HG03066 (cell line): ENCODE results near the gene ACTR3.
"Not testable (repeated sequence)": the region's sequence is repeated elsewhere in the genome, so short reads cannot be mapped to it uniquely, and the experiment has no call there.

Experiments used
- ATAC-seq: cut with Tn5 transposase; IDR thresholded peaks from one replicate; pipeline ENCODE4 v1.9.1; 2021; ENCODE audit warnings: low read depth; ENCODE audit not compliant: unreplicated experiment

The ACTR3 gene

DNA sequence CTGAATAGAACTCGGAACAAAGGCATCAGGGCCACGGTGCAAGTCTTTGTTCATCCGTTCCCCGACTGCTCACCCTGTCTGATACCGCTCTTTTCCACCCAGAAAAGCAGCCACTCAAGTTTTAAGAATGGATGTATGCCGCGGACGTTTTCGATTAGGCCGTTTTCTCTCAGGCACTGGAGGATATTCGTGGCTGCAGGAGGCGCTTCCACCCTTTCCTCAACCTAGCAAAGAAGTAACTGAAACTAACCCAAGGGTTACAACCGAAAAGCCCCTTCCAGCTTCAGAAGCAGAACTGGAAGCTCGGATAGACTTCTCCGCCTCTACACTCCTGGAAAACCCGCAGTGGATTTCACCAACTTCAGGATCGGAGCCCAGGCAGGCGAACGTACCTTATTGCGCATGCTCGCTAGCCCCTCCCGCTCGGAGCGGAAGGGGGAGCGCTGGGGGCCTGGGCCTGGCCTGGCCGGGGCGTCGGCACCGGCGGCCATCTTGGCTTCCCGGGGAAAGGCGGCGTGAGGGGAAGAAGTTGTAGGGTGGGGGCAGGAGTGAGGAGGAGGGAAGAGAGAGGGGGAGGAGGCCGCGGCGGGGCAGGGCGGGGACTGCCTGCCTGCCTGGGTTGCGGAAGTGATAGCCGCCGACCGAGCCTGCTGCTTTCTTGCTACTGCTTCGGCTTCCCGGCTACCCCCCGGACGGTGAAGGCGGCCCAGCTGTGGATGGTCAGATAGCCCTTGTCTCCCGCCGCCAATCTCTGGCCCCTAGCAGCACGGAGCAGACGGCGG lies at the start of gene ACTR3:
TSS of gene ACTR3 (plus strand) at position 619 of the 782 bp plus-strand sequence. CDS start 191 bp downstream, outside the sequence.
- peak; percentile 46 for ATAC-seq

GRCh38 chr2:113840518-113840917 lies 49.4 kb upstream of the ACTR3 start:
- no peak for ATAC-seq

DNA sequence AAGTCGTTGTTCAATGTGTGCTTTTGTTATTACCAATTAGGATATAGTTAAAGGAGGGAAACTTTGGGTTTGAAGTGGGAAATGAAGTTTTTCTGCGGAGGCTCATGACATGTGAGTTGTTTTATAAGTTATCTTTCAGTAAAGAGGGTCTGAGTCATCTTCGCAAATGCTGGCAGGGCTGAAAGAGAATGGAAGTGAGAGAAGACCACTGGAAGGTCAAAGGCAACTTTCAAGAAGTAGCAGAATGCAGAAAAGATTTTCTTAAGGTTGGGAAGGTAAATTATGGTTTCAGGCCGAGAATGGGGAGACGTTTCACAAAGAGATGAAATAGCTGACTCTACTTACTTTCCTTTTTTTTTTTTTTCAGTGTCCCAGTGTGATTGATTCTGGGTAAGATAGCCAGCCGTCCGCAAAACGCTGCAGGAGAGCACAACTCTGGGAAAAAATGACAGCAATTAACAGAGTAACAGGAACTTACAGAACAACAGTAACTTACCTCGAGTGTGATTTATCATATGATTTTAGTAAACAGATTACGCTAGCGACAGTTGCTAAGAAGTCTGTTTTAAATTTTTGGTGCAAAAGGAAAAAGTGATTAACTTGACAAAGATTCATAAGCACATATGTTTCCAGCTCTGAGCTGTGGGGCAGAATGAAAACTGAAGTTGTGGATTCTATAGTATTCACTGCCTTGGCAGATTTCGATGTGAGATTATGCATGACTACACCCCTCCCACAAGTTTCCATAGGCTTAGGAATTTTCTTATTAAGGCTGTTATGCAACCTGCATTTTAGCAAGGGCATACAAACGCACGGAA lies 46.8 kb upstream of the ACTR3 start:
- ATAC-seq: no peak

- ATAC-seq: not testable (repeated sequence)
Observed at GRCh38 chr2:113843737-113844050, 46.2 kb upstream of the ACTR3 start.

DNA sequence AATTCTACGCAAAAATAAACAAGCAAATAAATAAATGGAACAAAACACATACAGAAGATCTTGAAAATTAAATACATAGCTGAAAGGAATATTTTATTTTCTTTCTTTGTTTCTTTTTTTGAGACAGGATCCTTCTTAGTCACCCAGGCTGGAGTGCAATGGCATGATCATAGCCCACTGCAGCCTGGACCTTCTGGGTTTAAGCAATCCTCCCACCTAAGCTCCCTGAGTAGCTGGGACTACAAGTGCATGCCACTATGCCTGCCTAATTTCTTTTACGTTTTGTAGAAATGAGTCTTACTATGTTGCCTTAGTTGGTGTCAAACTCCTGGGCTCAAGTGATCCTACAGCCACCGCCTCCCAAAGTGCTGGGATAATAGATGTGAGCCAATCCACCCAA lies 44.6 kb upstream of the ACTR3 start:
- ATAC-seq: no peak

- ATAC-seq: not testable (repeated sequence)
Observed at GRCh38 chr2:113845796-113846195, 44.1 kb upstream of the ACTR3 start.

DNA sequence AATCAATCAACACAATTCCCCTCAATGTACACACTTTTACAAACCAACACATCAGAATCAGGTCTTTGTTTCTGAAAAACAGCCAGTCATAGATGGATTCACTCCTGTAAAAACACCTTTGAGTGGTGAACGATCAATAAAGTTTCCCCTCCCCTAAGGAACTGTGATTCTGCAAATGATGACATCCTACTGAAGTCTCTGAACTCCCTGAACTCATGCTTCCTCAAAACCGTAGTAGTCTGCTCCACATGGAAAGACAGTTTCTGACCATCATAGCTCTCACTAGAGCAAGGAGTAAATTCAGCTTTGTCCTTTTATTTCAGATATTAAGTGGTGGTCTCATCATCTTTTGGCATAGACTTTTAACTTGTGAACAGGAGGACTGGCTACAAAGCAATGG lies 43.5 kb upstream of the ACTR3 start:
- no peak for ATAC-seq

GRCh38 chr2:113847144-113847543 lies 42.7 kb upstream of the ACTR3 start:
- no peak for ATAC-seq

DNA sequence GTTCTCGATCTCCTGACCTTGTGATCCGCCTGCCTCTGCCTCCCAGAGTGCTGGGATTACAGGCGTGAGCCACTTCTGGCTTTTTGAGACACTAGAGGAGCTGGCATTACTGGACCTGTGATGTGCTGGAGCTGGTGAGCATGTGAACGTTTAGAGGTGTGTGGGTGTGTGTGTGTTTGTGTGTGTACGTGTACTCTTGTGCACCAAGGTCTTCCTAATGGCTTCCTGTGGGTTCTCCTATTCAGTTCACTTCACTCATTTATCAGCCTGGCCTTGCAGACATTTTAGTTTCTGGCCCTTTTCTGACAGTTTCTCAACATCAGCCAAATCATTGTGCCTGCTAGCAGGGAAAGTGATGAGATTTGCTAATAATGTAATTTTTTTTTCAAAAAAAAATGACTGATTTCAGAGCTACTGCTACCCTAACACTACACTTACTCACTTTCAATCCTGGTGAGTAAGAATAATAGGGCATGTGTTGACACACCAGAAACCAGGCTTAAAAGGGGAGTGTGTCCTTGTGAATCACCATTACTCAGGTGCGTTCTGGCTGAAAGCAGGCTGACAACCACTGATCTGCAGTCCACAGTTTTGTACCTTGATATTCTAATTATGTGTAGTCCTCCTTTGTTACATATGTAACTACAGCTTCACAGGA lies 41.0 kb upstream of the ACTR3 start:
- ATAC-seq: no peak

DNA sequence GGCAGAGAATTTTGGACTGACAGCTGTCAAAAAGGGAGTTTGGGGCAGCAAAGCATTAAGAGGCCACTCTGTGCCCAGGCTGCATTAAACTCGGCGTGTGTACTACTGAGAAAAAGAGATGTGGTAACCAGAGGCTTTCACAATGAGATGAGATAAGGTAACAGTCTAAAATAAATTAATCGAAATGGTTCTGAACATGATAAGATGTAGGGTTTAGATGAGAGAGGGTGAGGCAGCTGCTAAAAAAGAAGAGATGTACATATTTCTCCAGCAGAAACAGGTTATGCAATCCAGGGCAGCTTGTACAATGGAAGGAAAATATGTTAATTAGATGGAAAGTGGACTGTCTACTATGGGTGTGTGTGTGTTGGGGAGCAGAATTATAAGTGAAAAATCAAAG lies 39.2 kb upstream of the ACTR3 start:
- ATAC-seq: no peak

GRCh38 chr2:113851640-113852039 lies 38.2 kb upstream of the ACTR3 start:
- ATAC-seq: no peak

DNA sequence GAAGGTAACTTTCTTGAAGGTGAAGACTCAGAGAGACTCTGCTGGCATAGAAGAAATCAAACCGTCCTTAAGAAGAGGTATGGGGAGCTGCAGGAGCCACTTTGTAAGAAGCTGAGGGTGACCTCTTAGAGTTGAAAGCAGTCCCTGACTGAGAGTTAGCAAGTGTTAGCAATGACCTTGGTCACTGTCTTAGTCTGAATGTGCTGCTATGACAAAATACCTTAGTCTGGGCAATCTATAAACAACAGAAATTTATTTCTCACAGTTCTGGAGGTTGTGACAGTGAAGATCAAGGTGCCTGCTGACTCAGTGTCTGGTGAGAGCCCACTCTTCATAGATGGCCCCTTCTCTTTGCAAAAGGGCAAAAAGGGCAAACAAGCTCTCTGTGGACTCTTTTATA lies 35.7 kb upstream of the ACTR3 start:
- no peak for ATAC-seq

- ATAC-seq: no peak
Observed at GRCh38 chr2:113854970-113855740, 34.7 kb upstream of the ACTR3 start.

GRCh38 chr2:113857464-113857863 lies 32.4 kb upstream of the ACTR3 start:
- no peak for ATAC-seq

DNA sequence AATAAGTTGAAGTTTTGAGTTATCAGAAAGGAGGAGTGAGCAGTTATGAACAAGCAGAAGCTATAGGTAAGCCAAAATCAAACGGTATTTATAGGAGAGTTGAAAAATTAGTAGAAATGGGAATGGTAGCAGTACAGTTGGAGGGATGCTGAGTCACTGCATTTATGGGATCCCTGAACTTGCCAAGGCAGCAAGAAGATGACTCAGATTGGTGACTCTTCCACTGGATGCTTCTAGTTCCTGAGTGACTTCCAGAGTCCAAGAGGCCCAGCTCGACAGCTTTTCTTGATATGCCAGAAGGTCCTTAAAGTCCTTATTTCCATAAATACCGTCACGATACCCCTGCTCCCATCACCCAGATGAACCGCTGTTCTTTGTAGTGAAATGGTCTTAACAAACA lies 31.1 kb upstream of the ACTR3 start:
- no peak for ATAC-seq

GRCh38 chr2:113861740-113862139 lies 28.1 kb upstream of the ACTR3 start:
- no peak for ATAC-seq

- no peak for ATAC-seq
Observed at GRCh38 chr2:113863144-113863543, 26.7 kb upstream of the ACTR3 start.

- ATAC-seq: no peak
Observed at GRCh38 chr2:113867571-113867970, 22.3 kb upstream of the ACTR3 start.

DNA sequence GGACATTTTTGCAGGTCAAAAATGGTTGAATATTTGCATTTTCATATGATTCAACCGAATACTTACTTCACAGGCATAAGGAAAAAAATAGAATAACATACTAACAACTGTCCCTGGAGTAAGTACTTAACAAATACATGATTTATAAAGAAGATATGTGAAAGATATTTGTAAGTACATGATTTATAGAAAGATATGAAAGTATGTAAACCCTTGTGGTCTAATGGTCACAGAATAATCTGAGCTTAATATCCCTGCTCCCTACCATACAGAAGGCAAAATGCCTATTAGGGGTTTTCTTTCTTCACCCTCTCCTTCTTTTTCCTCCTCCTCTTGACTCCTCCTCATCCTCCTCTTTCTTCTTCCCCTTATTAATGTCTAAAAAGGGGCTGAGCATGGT lies 20.6 kb upstream of the ACTR3 start:
- ATAC-seq: no peak

DNA sequence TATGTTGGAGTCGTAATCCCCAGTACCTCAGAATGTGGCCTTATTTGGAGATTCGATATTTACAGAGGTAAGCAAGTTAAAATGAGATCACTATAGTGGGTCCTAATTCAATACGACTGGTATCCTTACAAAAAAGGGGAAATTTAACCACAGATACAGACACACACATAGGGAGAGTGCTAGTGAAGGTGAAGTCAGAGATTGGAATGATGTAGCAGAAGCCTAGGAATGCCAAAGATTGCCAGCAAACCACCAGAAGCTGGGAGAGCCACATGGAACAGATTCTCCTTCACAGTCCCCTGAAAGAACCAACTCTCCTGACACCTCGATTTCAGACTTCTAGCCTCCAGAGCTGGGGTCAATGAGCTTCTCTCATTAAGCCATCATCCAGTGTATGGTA lies 17.7 kb upstream of the ACTR3 start:
- no peak for ATAC-seq

GRCh38 chr2:113873867-113874266 lies 16.0 kb upstream of the ACTR3 start:
- no peak for ATAC-seq
